GM19438 (cell line): ENCODE data around the gene DCAF17.

Source experiments
- ATAC-seq: cut with Tn5 transposase; IDR thresholded peaks from one replicate; pipeline ENCODE4 v1.9.1; 2021; ENCODE audit warnings: low read depth; ENCODE audit not compliant: unreplicated experiment

Gene DCAF17

GRCh38 chr2:171434013-171434989 is at the start of gene DCAF17:
Gene DCAF17, plus strand, starts transcription at chr2:171434226. Its CDS starts 352 bp downstream, at chr2:171434578.
- peak; percentile 92 for ATAC-seq

DNA sequence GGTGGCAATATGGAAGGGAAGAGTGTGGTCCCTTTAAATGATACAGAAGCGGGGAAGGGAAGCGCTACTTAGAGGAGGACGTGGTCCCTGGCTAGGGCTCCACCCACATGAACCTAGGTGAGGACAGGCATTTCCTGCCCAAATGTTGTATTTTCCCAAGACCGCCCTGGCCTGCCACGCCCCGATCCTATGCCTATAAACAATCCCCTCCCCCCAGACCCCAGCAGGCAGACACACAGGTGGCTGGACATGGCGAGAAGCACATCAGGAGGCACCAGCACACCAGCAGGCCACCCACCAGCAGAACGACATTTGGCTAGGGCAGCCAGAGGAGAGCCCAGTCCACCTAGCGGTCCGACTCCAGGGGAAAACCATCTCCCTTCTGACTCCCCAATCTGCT is 47.4 kb upstream of the DCAF17 start:
- ATAC-seq, result no peak

DNA sequence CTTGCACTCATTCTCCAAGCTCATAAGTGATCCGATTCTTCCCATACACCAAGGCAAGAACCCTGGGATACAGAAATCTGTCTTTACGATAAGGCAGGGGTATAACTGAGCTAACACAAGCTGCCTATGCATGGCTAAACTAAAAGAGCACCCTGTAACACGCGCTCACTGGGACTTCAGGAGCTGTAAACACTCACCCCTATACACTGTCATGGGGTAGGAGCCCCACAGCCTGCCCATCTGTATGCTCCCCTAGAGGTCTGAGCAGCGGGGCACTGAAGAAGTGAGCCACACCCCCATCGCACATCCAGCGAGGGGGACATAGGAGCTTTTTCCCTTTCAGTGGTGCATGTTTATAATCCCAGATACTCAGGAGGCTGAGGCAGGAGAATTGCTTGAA is 47.0 kb upstream of the DCAF17 start:
- ATAC-seq, result no peak

GRCh38 chr2:171389325-171389724 is 44.7 kb upstream of the DCAF17 start:
- peak; percentile 57 for ATAC-seq

DNA sequence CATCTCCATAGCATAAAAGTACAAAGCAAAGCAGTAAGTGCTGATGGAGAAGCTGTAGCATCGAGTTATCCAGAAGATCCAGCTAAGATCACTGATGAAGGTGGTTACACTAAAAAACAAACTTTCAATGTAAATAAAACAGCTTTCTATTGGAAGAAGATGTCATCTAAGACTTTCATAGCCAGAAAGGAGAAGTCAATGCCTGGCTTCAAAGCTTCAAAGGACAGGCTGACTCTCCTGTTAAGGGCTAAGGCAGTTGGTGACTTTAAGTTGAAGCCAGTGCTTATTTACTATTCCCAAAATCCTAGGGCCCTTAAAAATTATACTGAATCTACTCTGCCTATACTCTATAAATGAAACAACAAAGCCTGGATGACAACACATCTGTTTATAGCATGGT is 44.2 kb upstream of the DCAF17 start:
- no peak for ATAC-seq

DNA sequence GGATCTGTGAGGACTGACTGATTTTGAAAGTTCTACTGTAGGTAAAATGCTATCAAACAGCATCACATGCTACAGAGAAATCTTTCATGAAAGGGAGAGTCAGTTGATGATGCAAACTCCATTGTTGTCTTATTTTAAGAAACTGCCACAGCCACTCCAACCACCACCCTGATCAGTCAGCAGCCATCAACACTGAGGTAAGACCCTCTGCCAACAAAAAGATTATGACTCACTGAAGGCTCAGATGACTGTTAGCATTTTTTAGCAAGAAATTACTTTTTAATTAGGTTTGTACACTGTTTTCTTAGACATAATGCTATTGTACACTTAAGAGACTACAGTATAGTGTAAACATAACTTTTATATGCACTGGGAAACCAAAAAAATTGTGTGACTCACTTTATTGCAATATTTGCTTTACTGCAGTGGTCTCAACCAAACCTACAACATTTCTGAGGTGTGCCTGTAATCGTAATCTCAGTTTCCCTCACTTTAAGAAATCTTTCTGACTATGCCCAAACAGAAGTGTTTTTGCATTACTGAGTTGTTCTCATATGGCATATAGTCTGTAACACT is 43.0 kb upstream of the DCAF17 start:
- no peak for ATAC-seq

- no peak for ATAC-seq
Measured at GRCh38 chr2:171391532-171391931, 42.5 kb upstream of the DCAF17 start.

DNA sequence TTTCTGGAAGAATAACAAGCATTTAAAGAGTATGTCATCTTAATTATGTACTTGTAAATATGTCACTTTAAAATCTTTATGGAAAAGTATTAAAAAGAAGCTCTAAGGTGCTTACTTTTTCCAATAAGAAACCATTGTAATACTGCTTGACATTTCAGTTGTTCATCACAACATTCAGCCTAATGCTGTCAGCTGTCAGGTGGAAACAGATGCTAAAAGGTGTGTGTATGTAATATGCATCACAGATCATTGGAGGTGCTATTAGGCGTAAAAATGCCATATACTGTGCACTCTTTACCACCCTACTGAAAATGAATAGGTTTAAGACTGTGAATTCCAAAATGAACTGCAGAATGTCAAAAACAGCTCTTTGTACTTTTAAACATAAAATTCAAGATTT is 40.5 kb upstream of the DCAF17 start:
- ATAC-seq, result no peak

DNA sequence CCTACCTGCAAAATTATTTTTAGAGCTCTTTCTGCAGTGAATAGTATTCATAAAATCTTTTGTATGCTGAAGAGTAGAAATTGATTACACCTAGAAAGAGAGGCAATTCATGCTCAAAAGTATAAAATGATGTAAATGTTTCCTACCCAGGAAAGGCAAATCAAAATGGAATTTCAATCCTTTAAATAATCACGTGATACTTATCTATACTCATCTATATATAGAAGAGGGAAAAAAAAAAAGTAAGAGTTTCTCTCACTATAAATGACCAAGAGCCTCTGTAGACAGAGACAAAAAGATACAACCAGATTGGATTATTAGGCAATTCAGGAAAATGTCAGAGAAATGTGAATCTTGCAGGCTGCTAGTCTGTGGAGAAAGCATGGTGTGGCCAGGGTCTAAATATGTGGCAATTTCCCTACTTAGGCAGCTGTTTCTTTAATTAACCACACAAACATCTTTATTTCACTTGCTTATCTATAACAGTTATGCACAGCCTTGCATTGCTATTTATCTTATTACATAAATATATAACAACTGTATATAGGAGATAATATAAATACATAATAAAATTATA is 39.8 kb upstream of the DCAF17 start:
- ATAC-seq, result no peak

DNA sequence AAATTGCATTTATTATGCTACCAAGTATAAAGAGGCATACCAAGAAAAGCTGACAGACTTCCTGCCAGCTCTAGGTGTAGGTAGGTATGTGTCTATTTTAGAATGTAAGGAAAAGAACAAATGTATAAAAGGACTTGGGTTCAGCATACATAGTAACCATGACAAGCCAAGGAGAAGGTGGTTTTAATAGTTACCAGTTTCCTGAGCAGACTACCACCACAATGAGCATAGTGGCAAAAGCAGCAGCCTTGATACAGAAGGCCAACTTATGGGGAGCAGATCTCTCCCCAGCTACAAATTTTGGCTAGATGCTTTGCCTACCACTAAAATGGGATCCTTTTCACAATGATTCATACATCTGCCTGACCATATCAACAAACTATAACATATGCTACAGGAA is 34.7 kb upstream of the DCAF17 start:
- no peak for ATAC-seq

GRCh38 chr2:171400395-171400794 is 33.6 kb upstream of the DCAF17 start:
- ATAC-seq, result no peak

GRCh38 chr2:171401947-171402346 is 32.1 kb upstream of the DCAF17 start:
- ATAC-seq, result no peak

DNA sequence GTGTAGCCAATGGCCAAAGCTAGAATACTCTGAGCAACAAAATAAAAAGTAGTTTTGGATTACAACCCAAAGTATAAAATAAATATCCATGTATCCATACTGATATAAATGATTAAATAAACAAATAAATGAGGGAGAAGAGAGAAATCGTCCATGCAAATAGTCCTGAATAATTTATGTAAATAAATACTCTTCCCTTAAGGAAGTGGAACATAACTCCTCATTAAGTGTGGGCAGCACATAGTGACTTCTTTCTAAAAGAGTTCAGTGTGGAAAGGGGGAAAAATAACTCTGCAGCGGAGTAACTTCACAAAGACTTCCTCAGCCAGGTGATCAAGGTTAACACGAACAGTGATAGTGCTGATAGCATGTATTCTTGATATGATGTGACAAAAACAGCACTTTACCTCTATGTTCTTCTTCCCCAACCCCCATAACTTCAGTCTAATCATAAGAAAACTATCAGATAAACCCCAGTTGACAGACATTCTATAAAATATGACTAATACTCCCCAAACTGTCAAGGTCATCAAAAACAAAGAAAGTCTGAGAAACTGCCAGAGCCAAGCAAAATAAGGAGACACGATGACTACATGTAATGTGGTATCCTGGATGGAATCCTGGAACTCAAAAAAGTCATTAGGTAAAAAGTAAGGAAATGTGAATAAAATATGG is 31.0 kb upstream of the DCAF17 start:
- ATAC-seq, result no peak

GRCh38 chr2:171404261-171404660 is 29.8 kb upstream of the DCAF17 start:
- no peak for ATAC-seq

GRCh38 chr2:171404719-171405118 is 29.3 kb upstream of the DCAF17 start:
- no peak for ATAC-seq

- no peak for ATAC-seq
Measured at GRCh38 chr2:171405546-171405945, 28.5 kb upstream of the DCAF17 start.

DNA sequence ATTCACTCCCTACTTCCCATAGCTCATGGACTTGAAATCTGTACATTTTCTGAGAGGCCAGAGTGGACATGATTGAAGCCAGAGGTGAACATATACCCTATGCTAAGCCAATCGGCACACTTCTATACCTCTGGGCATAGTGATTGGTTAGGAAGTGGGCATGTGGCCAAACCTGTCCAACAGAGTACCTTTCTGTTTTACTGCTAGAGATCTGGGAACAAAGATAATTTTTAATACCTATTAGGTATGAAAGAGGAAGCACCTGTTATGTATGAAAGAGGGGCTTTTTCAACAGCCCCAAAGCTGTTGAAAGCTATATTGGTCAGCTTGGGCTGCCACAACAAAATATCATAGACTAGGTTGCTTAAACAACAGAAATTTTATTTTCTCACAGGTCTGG is 28.0 kb upstream of the DCAF17 start:
- peak; percentile 51 for ATAC-seq

GRCh38 chr2:171407030-171407675 is 26.9 kb upstream of the DCAF17 start:
- peak; percentile 52 for ATAC-seq

DNA sequence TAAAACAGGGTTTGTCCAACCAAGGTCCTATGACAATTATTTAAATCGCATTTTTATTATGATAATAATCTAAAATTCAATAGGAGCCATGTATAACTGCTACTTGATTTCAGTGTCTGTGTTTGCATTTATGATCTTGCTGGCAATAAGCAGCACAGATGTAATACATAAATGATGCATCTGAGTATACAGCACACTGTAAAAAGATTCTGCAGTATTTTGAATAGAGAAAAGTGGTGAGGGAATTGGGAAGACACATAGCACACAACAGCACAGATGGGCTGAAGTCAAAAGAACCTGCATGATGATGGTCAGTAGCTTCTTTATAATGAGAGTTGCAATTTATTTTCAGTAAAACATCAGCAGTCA is 26.4 kb upstream of the DCAF17 start:
- no peak for ATAC-seq

DNA sequence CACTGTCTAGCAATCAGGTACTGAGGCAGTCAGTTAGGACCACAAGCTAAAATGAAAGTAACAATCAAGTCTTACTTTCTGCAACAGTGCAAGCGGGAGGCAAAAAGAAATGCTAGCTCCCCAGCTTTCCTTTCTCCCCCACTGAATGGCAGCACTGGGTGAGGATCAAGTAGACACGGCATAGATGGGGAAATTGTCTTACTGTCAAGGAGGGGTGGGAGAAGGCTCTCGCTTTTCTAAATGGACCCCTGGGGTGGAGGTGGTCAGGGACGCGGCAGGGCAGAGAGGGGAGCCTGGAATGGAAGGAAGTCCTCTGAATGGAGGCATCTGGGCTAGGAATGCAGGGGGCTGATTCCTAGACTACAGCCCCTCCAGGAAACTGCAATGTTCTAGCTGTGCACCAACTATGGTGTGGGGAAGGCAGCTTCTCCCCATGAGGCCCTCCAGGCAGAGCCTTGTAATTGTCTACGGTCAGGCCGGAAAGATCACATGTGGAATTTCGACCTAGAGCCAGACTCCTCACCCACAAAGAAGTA is 24.5 kb upstream of the DCAF17 start:
- ATAC-seq, result no peak
